ENCODE data around the gene JAM3.

- TF ChIP-seq CTCF (IDR thresholded peaks at IDR 0.05) (no peak), POLR2AphosphoS5 (IDR thresholded peaks at IDR 0.05) (no peak), POLR2A (IDR thresholded peaks at IDR 0.05) (no peak)
Observed at GRCh38 chr11:134171951-134172350, 103.1 kb downstream of the JAM3 start.

Data from prostate gland (tissue), 2 donors.